GM19397 (cell line): Measurements from ENCODE around the gene RIMBP2.

Experiments
- ATAC-seq: cut with Tn5 transposase; IDR thresholded peaks from one replicate; pipeline ENCODE4 v1.9.1; 2021; ENCODE audit warnings: mild to moderate bottlenecking, moderate library complexity; ENCODE audit not compliant: unreplicated experiment

RIMBP2 gene

DNA sequence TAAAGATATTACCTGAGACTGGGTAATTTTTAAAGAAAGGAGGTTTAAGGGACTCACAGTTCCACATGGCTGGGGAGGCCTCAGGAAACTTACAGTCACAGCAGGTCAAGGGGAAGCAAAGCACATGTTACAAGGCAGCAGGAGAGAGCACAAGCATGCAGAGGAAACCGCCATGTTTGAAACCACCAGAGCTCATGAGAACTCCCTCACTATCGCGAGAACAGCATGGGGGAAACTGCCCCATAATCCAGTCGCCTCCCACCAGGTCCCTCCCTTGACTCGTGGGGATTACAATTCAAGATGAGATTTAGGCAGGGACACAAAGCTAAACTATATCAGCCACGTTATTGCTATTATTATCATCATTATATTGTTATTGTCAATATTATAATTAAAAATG lies 138.7 kb downstream of the RIMBP2 start:
- no peak for ATAC-seq

DNA sequence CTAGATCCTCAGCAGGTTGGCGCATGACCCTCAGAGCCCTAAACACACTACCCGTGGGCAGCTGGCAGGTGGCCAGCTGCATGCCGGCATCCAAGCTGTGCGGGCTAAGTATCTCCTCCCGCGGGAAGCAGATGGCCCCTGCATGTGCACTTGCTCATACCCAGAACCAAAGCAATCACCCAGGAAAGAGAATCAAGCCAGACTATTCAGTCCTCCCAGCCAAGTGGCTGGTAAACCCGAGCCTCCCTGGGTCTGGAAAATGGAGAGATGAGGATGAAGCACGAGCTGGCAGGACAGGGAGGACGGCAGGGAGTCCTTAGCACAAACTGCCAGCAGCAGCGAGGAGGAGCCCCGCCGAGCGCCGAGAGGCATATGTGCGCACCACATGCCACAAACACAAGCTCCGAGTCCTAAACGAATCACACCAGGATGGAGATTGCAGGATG lies 139.7 kb downstream of the RIMBP2 start:
- no peak for ATAC-seq

DNA sequence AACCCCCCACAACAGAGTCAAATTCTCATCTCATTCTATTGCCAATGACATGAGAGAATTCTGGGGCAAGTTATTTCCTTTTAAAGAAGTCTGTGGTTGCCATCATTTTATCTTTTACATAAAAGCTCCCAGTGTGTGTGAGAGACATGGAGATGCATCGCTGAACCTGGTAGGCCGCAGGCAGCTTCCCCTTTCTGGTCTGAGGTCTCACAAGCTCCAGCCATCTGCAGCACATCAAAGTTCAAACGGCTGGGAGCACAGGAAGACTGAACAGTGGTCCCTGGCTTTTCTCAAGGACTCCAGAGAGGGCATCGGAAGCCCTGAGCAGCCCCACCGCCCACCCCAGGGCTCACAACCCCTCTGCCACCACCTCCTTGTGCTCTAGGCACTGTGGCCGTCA lies 141.7 kb downstream of the RIMBP2 start:
- no peak for ATAC-seq

DNA sequence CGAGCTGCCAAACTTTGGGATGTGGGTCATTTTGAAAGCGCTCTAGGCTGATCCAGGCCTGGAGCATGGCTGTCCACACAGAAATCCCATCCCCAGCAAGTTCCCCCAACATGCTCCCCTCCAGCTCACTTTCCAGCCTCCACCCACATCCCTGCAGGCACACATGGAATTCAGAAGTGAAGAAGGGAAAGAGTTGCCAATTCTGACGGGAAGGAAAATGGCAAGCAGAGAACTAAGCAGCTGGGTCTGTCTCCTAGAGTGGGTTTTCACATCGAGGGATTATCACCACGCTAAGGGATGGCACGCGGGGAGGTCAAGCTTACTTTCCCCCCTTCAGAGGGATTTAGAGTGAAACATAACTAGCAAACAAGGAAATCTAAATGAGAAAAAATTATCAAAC lies 142.3 kb downstream of the RIMBP2 start:
- ATAC-seq: no peak

GRCh38 chr12:130573235-130573634 lies 142.9 kb downstream of the RIMBP2 start:
- ATAC-seq: no peak

GRCh38 chr12:130572553-130572952 lies 143.5 kb downstream of the RIMBP2 start:
- ATAC-seq: no peak

GRCh38 chr12:130571734-130572133 lies 144.4 kb downstream of the RIMBP2 start:
- ATAC-seq: no peak

GRCh38 chr12:130571089-130571488 lies 145.0 kb downstream of the RIMBP2 start:
- no peak for ATAC-seq

- ATAC-seq: no peak
Measured at GRCh38 chr12:130569521-130569920, 146.6 kb downstream of the RIMBP2 start.

DNA sequence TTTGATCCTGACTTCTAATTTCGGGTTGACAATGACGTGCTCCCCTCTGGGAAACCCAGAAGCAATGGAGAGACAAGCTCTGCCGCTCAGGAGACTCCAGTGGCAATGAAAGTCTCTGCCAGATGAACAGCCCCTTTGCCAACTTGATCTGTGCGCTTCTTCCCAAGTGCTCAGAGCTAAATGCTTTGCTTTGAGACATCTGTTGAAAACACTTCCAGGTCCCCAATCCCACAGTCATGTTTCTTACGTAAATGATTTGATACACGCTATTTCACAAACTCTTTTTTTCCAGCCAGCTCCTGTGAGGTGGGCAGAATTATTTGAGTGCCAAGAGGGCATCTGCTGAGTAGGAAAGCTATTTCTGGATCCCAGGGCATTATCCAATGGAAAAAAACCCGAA lies 147.6 kb downstream of the RIMBP2 start:
- no peak for ATAC-seq

DNA sequence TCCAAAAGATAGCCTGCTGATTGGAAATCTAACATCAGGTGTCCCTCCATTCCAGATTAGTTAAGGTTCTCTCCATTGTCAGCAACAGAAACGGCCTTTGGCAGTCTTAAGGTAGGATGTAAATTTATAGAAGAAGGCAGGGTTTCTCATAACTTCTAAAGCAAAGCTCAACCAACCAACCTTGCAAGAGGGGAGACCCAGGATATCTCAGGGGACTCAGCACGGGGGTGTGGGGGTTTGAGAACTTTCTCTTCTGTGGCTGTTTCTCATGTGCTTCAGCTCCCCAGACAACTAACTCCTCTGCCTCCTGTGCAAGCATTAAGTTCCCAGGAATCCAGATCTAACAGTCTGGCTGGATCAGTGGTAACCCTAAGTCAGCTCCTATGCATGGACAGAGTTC lies 148.1 kb downstream of the RIMBP2 start:
- ATAC-seq: no peak

DNA sequence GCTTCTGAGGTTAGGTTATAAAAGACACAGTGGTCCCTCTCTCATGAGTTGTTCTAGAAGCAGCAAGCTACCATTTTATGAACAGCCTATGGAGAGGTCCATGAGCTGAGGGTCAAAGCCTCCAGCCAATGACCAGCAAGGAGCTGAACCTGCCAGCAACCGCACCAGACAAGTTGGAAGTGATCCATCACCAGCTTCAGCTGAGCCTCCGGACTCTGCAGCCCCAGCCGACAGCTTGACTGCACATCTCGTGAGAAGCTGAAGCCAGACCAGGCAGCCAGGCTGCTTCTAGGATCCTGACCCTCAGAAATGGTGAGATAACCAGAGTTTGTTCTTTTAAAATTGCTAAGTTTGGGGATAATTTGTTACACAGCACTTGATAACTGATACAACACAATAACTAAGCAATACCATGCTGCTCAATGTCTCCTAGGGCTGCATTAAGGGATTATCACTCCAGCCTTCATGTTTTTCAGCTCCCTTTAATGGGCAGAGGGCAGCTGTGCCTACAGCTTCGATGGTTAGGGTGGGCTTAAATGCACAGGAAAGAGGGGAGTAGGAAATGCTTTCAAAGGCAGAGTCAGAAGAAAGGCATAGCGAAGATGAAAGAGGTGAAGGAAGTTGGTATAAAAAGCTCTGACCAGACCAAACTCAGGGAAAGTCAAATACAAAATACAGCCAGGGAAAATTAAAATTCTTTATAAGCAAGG lies 149.5 kb downstream of the RIMBP2 start:
- no peak for ATAC-seq

- ATAC-seq: no peak
Measured at GRCh38 chr12:130565189-130565588, 150.9 kb downstream of the RIMBP2 start.

GRCh38 chr12:130563323-130563722 lies 152.8 kb downstream of the RIMBP2 start:
- no peak for ATAC-seq

DNA sequence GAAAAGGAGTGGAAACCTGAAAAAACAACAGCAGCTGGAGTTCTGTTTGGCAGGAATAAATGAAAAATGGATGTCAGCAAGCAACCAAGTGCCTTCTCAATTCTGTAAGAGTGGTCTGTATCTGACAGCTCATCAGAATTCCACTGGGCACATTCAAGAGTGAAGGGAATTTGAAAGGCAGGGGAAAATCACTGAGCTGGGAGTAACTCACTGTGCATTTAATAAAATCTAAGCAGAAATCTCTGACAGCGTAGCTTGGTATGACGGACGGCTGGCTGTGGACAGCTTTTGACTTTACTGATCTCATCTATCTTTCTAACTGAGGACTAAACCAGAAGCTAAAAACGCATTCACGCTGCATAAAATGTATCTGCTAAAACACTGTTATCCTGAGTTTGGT lies 153.4 kb downstream of the RIMBP2 start:
- ATAC-seq: no peak

GRCh38 chr12:130560321-130560720 lies 155.8 kb downstream of the RIMBP2 start:
- no peak for ATAC-seq

- ATAC-seq: no peak
Measured at GRCh38 chr12:130559806-130560205, 156.3 kb downstream of the RIMBP2 start.

GRCh38 chr12:130557886-130558765 lies 158.0 kb downstream of the RIMBP2 start:
- ATAC-seq: no peak

DNA sequence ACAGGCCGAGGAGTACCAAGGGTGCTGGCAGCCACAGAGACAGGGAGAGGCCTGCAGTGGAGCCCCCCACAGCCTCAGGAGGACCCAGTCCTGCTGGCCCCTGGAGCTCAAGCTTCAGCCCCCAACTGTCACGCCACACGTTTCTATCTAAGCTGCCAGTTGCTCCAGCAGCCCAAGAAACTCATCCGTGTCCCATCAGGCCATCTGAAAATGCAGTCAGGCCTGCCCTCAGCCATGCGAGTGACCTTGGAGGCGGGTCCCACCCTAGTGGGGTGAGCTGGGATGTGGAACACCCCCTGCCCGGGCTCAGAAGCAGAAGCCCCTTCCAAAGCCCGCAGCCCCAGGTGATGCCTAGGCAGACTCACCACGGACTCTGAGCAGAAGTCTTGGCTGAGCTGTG lies 158.9 kb downstream of the RIMBP2 start:
- ATAC-seq: no peak

DNA sequence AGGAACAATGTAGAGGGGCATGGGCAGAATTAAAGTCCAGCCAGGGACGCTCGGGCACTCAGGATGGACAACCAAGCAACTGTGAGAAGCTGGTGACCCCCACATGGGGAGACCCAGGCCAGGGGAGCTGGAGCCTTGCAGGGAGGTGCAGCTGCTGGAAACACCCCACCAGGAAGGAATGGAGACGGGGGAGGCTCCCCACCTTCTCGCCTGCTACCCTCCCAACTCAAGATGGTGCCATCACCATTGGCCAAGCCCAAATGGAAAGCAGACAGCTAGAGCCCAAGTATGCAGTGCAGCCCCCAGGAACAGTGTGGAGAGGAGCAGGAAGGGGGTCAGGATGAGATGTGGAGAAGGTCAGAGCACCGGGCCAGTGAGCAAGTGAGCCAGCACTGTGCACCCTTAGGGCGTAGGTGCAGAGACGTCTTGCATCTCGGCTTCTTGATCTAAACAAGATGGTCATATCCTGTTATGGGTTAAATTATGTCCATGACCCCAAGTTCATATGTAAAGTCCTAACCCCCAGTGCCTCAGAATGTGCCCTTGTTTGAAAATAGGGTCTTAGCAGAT lies 159.5 kb downstream of the RIMBP2 start:
- no peak for ATAC-seq

GRCh38 chr12:130555628-130556485 lies 160.2 kb downstream of the RIMBP2 start:
- ATAC-seq: no peak
